IMR-90 (cell line): Measurements from ENCODE around the gene MAP1A. TPM values are rescaled to one million over a fixed set of nuclear protein-coding genes. Genes with fewer than 3 reads are reported as not detected.

Source experiments
- ATAC-seq: fragments of 200-7000 bp; cut with Tn5 transposase; 2 replicates; pipeline ENCODE4 v1.9.1; 2020; ENCODE audit warnings: low read depth, mild to moderate bottlenecking, moderate library complexity
- BruUV-seq: library from RNA; stranded (reverse); fragments of 400-500 nt; replicated peaks from 2 replicates; lab custom pipeline; 2021; lab: Mats Ljungman, UMichigan
- CTCF ChIA-PET: fragments of 300-600 bp; formaldehyde crosslinking; extraction: SDS; loops from one replicate; lab custom pipeline; 2021; ENCODE audit warnings: antibody characterized with exemption; lab: Yijun Ruan, JAX
- POLR2A ChIA-PET: fragments of 300-600 bp; sonication (Branson Sonifier 250); formaldehyde crosslinking; loops from one replicate; lab custom pipeline; 2022; ENCODE audit warnings: antibody characterized with exemption; ENCODE audit not compliant: unreplicated experiment; lab: Charles Lee
- DNase-seq: peaks from one replicate; pipeline ENCODE4 v3.0.0; 2013
- H2AFZ ChIP-seq: replicated peaks from 2 replicates; pipeline ENCODE3; 2013; ENCODE audit warnings: low read length, mild to moderate bottlenecking; ENCODE audit not compliant: poor library complexity
- H2AK5ac ChIP-seq: 2 replicates; pipeline ENCODE4 v1.6.1; 2013; ENCODE audit warnings: low read depth, low read length, inconsistent platforms
- H2AK9ac ChIP-seq: replicated peaks from 2 replicates; pipeline ENCODE3; 2013; ENCODE audit warnings: mild to moderate bottlenecking, low read depth, low read length, moderate library complexity; ENCODE audit not compliant: poor library complexity
- H2BK120ac ChIP-seq: 2 replicates; pipeline ENCODE4 v1.6.1; 2013; ENCODE audit warnings: low read depth, low read length, inconsistent platforms
- H2BK15ac ChIP-seq: 3 replicates; pipeline ENCODE4 v1.6.1; 2013; ENCODE audit warnings: low read depth, low read length, inconsistent platforms
- H2BK20ac ChIP-seq: 2 replicates; pipeline ENCODE4 v1.6.1; 2013; ENCODE audit warnings: low read depth, mild to moderate bottlenecking, inconsistent platforms, low read length, moderate library complexity
- H2BK5ac ChIP-seq: 2 replicates; pipeline ENCODE4 v1.6.1; 2013; ENCODE audit warnings: mild to moderate bottlenecking, low read depth, low read length, inconsistent platforms; ENCODE audit not compliant: poor library complexity, severe bottlenecking
- H3K14ac ChIP-seq: replicated peaks from 2 replicates; pipeline ENCODE4 v1.6.1; 2013; ENCODE audit warnings: low read depth, low read length, inconsistent platforms
- H3K18ac ChIP-seq: 2 replicates; pipeline ENCODE4 v1.6.1; 2013; ENCODE audit warnings: low read depth, low read length, control low read depth
- H3K23ac ChIP-seq: 2 replicates; pipeline ENCODE4 v1.6.1; 2013; ENCODE audit warnings: low read depth, low read length, inconsistent platforms
- H3K27ac ChIP-seq: 2 replicates; pipeline ENCODE4 v1.5.1; 2013; ENCODE audit warnings: mild to moderate bottlenecking, control low read depth, low read length; ENCODE audit not compliant: insufficient read depth
- H3K27me3 ChIP-seq: 2 replicates; pipeline ENCODE4 v1.6.1; 2013; ENCODE audit warnings: low read length; ENCODE audit not compliant: control insufficient read depth, insufficient read depth
- H3K36me3 ChIP-seq: 2 replicates; pipeline ENCODE4 v1.6.1; 2013; ENCODE audit warnings: low read length, mixed read lengths; ENCODE audit not compliant: control insufficient read depth, insufficient read depth
- H3K4ac ChIP-seq: 2 replicates; pipeline ENCODE4 v1.6.1; 2013; ENCODE audit warnings: low read depth, low read length, inconsistent platforms
- H3K4me1 ChIP-seq: 2 replicates; pipeline ENCODE4 v1.6.1; 2013; ENCODE audit warnings: low read length, mixed read lengths; ENCODE audit not compliant: control insufficient read depth, insufficient read depth
- H3K4me2 ChIP-seq: 2 replicates; pipeline ENCODE4 v1.6.1; 2013; ENCODE audit warnings: low read depth, mild to moderate bottlenecking, control low read depth, low read length, moderate library complexity
- H3K4me3 ChIP-seq: 2 replicates; pipeline ENCODE4 v1.5.1; 2013; ENCODE audit warnings: low read depth, mild to moderate bottlenecking, control low read depth, low read length, moderate library complexity; ENCODE audit not compliant: insufficient read depth
- H3K56ac ChIP-seq: 2 replicates; pipeline ENCODE4 v1.6.1; 2013; ENCODE audit warnings: low read length, inconsistent platforms; ENCODE audit not compliant: insufficient read depth; ENCODE audit errors: extremely low read depth
- H3K79me1 ChIP-seq, 2 experiments: 2 replicates each; pipeline ENCODE4 v1.6.1; 2013; ENCODE audit warnings: low read length in 2 of 2, inconsistent platforms in 1 of 2, low read depth in 1 of 2
- H3K9ac ChIP-seq: 2 replicates; pipeline ENCODE4 v1.6.1; 2013; ENCODE audit warnings: low read depth, low read length, control low read depth
- H3K9me1 ChIP-seq: 2 replicates; pipeline ENCODE4 v1.6.1; 2013; ENCODE audit warnings: low read length, inconsistent platforms; ENCODE audit not compliant: insufficient read depth
- H3K9me3 ChIP-seq: 2 replicates; pipeline ENCODE4 v1.6.1; 2013; ENCODE audit warnings: low read length; ENCODE audit not compliant: control insufficient read depth, insufficient read depth
- H4K20me1 ChIP-seq: 2 replicates; pipeline ENCODE4 v1.6.1; 2013; ENCODE audit warnings: low read length, inconsistent platforms; ENCODE audit not compliant: insufficient read depth
- H4K5ac ChIP-seq: 2 replicates; pipeline ENCODE4 v1.6.1; 2013; ENCODE audit warnings: mild to moderate bottlenecking, low read depth, low read length, control low read depth
- H4K8ac ChIP-seq, 2 experiments: 2 replicates each; pipeline ENCODE4 v1.6.1; 2013; ENCODE audit warnings: low read depth in 2 of 2, low read length in 2 of 2, control low read depth in 1 of 2, inconsistent platforms in 1 of 2
- H4K91ac ChIP-seq: 2 replicates; pipeline ENCODE4 v1.6.1; 2013; ENCODE audit warnings: low read depth, low read length, inconsistent platforms; ENCODE audit not compliant: insufficient read depth
- CHD1 ChIP-seq: IDR thresholded peaks from 2 replicates; pipeline ENCODE4 v1.6.1; 2012; ENCODE audit warnings: low read depth, low read length, improper control_type of control experiment
- FOS ChIP-seq: fragments of 150-350 bp; IDR thresholded peaks from 2 replicates; pipeline ENCODE4 v1.6.1; 2016; ENCODE audit warnings: low read depth, low read length
- WGBS, 2 experiments: methylation state at CpG; one replicate each; pipeline versions ENCODE4 v1.1.5 to v1.1.7; 2013; ENCODE audit warnings: missing lambda C conversion rate in 2 of 2; ENCODE audit not compliant: insufficient read length in 1 of 2; ENCODE audit errors: extremely low coverage in 2 of 2; 5-methylcytosine and 5-hydroxymethylcytosine counted together
- dilution Hi-C: fragments of 300-500 bp; cut with HindIII; formaldehyde crosslinking; loops from one replicate; pipeline ENCODE4 v1.14.3; 2018; ENCODE audit warnings: low sequenced_read_pairs; ENCODE audit not compliant: unreplicated experiment
- in situ Hi-C: fragments of 300-500 bp; cut with MboI; formaldehyde crosslinking; loops from 3 replicates; pipeline ENCODE4 v1.14.3; 2019; ENCODE audit warnings: low sequenced_read_pairs, inconsistent platforms, mixed read lengths
- intact Hi-C: fragments of 100-400 bp; cut with micrococcal nuclease; formaldehyde crosslinking; loops from 2 replicates; pipeline ENCODE4 v1.10.0; 2022
- polyA plus RNA-seq, 3 experiments: library from polyadenylated mRNA; depleted of rRNA; stranded (reverse); fragments of >200 nt; gene quantifications; 2 replicates each; pipeline ENCODE4 v1.2.3, GENCODE V29; 2012; ENCODE audit warnings: low replicate concordance in 1 of 3
- total RNA-seq: library from RNA; depleted of rRNA; stranded (reverse); fragments of >200 nt; gene quantifications from 2 replicates; pipeline ENCODE4 v1.2.3, GENCODE V29; 2012

Gene MAP1A
- total and polyA plus RNA-seq, 2 of the 4 experiments (the other 2 are of a cell fraction): 28.7 to 48.2 TPM

DNA sequence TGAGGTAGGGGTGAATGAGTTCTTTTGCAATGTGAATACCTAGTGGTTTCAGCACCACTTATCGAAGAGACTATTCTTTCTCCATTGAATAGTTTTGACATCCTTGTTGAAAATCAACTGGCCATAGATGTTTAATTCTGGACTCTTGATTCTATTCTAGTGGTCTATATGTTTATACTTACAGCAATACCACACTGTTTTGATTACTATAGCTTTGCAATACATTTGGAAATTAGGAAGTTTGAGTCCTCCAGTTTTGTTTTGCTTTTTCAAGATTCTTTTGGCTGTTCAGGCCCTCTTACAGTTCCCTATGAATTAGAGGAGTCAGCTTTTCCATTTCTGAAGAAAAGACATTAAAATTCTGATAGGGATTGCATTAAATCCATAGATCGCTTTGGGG, 30.1 kb downstream of the MAP1A start:
- dilution Hi-C loops (no loop called here), intact Hi-C loops (no loop called here), in situ Hi-C loops (no loop called here)
- H3K79me1 ChIP-seq: no peaks in the 10 kb centered on the region
- no peak overlapping the region for H4K5ac ChIP-seq
- ATAC-seq (no peak), DNase-seq (no peak)
- no peak overlapping the region for H3K4me3 ChIP-seq
- H3K4me1 ChIP-seq: peaks cover 1% of the 10 kb centered on the region; the same call in 1 of the 2 replicates
- no peak overlapping the region for H3K4ac ChIP-seq
- no peak overlapping the region for H2BK120ac ChIP-seq
- H3K56ac ChIP-seq: no peak overlapping the region
- BruUV-seq: no TSS peak
- no peak overlapping the region for H3K14ac ChIP-seq
- TF ChIP-seq CHD1 (no peak), FOS (no peak)
- H3K9me1 ChIP-seq: no peaks in the 10 kb centered on the region
- whole genome bisulfite sequencing, 2 experiments: no CpG with 5 or more reads among the region's 2 CpGs
- no peak overlapping the region for H2BK15ac ChIP-seq
- no peak overlapping the region for H3K4me2 ChIP-seq
- no peak overlapping the region for H4K8ac ChIP-seq
- no peaks in the 10 kb centered on the region for H3K36me3 ChIP-seq
- ChIA-PET POLR2A (interaction anchor here (0.6 kb wide), 1 partner anchor 1460 kb away, joined by 3 read pairs; no protein-coding TSS in a partner anchor), CTCF (interaction anchor here (0.6 to 0.7 kb wide), 2 partner anchors 81 to 989 kb away, joined by 3 read pairs; partner anchors contain the start of gene EIF3J)
- no peaks in the 10 kb centered on the region for H4K20me1 ChIP-seq
- no peak overlapping the region for H2AK5ac ChIP-seq
- H3K23ac ChIP-seq: no peak overlapping the region
- H3K18ac ChIP-seq: no peak overlapping the region
- H4K91ac ChIP-seq: no peak overlapping the region
- H2AK9ac ChIP-seq: no peak overlapping the region
- H2BK20ac ChIP-seq: no peak overlapping the region
- H3K27ac ChIP-seq: no peak overlapping the region
- H3K27me3 ChIP-seq: no peaks in the 10 kb centered on the region
- H3K9ac ChIP-seq: no peak overlapping the region
- no peaks in the 10 kb centered on the region; the same call in 1 of the 2 replicates for H3K9me3 ChIP-seq
- H2AFZ ChIP-seq: no peak overlapping the region
- H2BK5ac ChIP-seq: no peak overlapping the region
